Mesenchymal stem cell (in vitro differentiated cells and primary cell): ENCODE data around the gene GPHB5.

Experiments used
- DNase-seq: peaks from one replicate; pipeline ENCODE4 v3.0.0-alpha.2; 2013
- H2AFZ ChIP-seq: one replicate; pipeline ENCODE4 v1.6.1; 2013; ENCODE audit warnings: low read depth, mild to moderate bottlenecking, control low read depth, inconsistent platforms, low read length, moderate library complexity
- H2AK5ac ChIP-seq: 2 replicates; pipeline ENCODE4 v1.6.1; 2013; ENCODE audit warnings: low read length, moderate library complexity, mild to moderate bottlenecking, inconsistent platforms; ENCODE audit not compliant: severe bottlenecking
- H2BK120ac ChIP-seq: one replicate; pipeline ENCODE4 v1.6.1; 2013; ENCODE audit warnings: low read depth, mild to moderate bottlenecking, inconsistent platforms, low read length, moderate library complexity
- H2BK12ac ChIP-seq, 2 experiments: one replicate each; pipeline ENCODE4 v1.6.1; 2013; ENCODE audit warnings: inconsistent platforms in 2 of 2, low read length in 2 of 2, mild to moderate bottlenecking in 2 of 2, moderate library complexity in 2 of 2, control low read depth in 1 of 2
- H2BK15ac ChIP-seq: one replicate; pipeline ENCODE4 v1.6.1; 2013; ENCODE audit warnings: mild to moderate bottlenecking, low read depth, inconsistent platforms; ENCODE audit not compliant: poor library complexity, severe bottlenecking
- H2BK5ac ChIP-seq: 2 replicates; pipeline ENCODE4 v1.6.1; 2013; ENCODE audit warnings: low read depth, mild to moderate bottlenecking, low read length, control low read depth, inconsistent platforms; ENCODE audit not compliant: poor library complexity, severe bottlenecking
- H3K14ac ChIP-seq, 2 experiments: one replicate each; pipeline ENCODE4 v1.6.1; 2013; ENCODE audit warnings: inconsistent platforms in 2 of 2, low read length in 2 of 2, control low read depth in 1 of 2, mild to moderate bottlenecking in 1 of 2, moderate library complexity in 1 of 2
- H3K18ac ChIP-seq, 2 experiments: one replicate each; pipeline ENCODE4 v1.6.1; 2013; ENCODE audit warnings: inconsistent platforms in 2 of 2, low read length in 2 of 2, control low read depth in 1 of 2, low read depth in 1 of 2, mild to moderate bottlenecking in 1 of 2
- H3K23ac ChIP-seq, 2 experiments: one replicate each; pipeline ENCODE4 v1.6.1; 2013; ENCODE audit warnings: inconsistent platforms in 2 of 2, low read length in 2 of 2, mild to moderate bottlenecking in 2 of 2, moderate library complexity in 2 of 2, control low read depth in 1 of 2
- H3K27ac ChIP-seq: 2 replicates; pipeline ENCODE4 v1.5.1; 2013; ENCODE audit warnings: mild to moderate bottlenecking, moderate library complexity, low read length, control low read depth, inconsistent platforms; ENCODE audit not compliant: poor library complexity, severe bottlenecking
- H3K27me3 ChIP-seq, 2 experiments: 2 replicates each; pipeline versions ENCODE4 v1.6.1 to v1.7.0; 2013; ENCODE audit warnings: low read length in 2 of 2, mild to moderate bottlenecking in 2 of 2, moderate library complexity in 2 of 2, control low read depth in 1 of 2, inconsistent platforms in 1 of 2; ENCODE audit not compliant: control insufficient read depth in 1 of 2, insufficient read depth in 1 of 2
- H3K36me3 ChIP-seq, 2 experiments: 2 replicates each; pipeline versions ENCODE4 v1.6.1 to v1.7.0; 2013; ENCODE audit warnings: low read length in 2 of 2, control low read depth in 1 of 2, inconsistent platforms in 1 of 2, low read depth in 1 of 2, mild to moderate bottlenecking in 1 of 2; ENCODE audit not compliant: insufficient read depth in 2 of 2, control insufficient read depth in 1 of 2
- H3K4ac ChIP-seq, 2 experiments: one replicate each; pipeline ENCODE4 v1.6.1; 2013; ENCODE audit warnings: inconsistent platforms in 2 of 2, low read length in 2 of 2, mild to moderate bottlenecking in 2 of 2, moderate library complexity in 2 of 2, control low read depth in 1 of 2, low read depth in 1 of 2
- H3K4me1 ChIP-seq: 2 replicates; pipeline ENCODE4 v1.6.1; 2013; ENCODE audit warnings: low read depth, low read length, control low read depth; ENCODE audit not compliant: control insufficient read depth, insufficient read depth
- H3K4me2 ChIP-seq: 2 replicates; pipeline ENCODE4 v1.6.1; 2013; ENCODE audit warnings: low read length, mild to moderate bottlenecking, inconsistent platforms; ENCODE audit not compliant: poor library complexity, severe bottlenecking
- H3K4me3 ChIP-seq, 2 experiments: 2 replicates each; pipeline versions ENCODE4 v1.5.1 to v1.7.0; 2013; ENCODE audit warnings: low read length in 2 of 2, mild to moderate bottlenecking in 2 of 2, control low read depth in 1 of 2, low read depth in 1 of 2; ENCODE audit not compliant: insufficient read depth in 1 of 2
- H3K79me1 ChIP-seq: replicated peaks from 2 replicates; pipeline ENCODE4 v1.6.1; 2013; ENCODE audit warnings: mild to moderate bottlenecking, control low read depth, low read length, inconsistent platforms; ENCODE audit not compliant: poor library complexity, severe bottlenecking
- H3K9ac ChIP-seq: 2 replicates; pipeline ENCODE4 v1.7.0; 2013; ENCODE audit warnings: mild to moderate bottlenecking, low read length, moderate library complexity
- H3K9me3 ChIP-seq: 2 replicates; pipeline ENCODE4 v1.7.0; 2013; ENCODE audit warnings: mild to moderate bottlenecking, low read length; ENCODE audit not compliant: control insufficient read depth
- H4K8ac ChIP-seq: one replicate; pipeline ENCODE4 v1.6.1; 2013; ENCODE audit warnings: inconsistent platforms, mild to moderate bottlenecking, low read length, moderate library complexity
- H4K91ac ChIP-seq: one replicate; pipeline ENCODE4 v1.6.1; 2013; ENCODE audit warnings: mild to moderate bottlenecking, low read length, inconsistent platforms
- WGBS: methylation state at CpG from one replicate; pipeline ENCODE4 v1.1.7; 2013; ENCODE audit warnings: mixed read lengths; 5-methylcytosine and 5-hydroxymethylcytosine counted together

Gene GPHB5

GRCh38 chr14:63300854-63301253 lies 17.9 kb downstream of the GPHB5 start:
- H2AK5ac ChIP-seq, result no peak overlapping the region
- 86% methylated on average over 2 of the region's 2 CpGs for WGBS
- no peak overlapping the region for H3K23ac ChIP-seq
- no peak for DNase-seq
- H4K91ac ChIP-seq, result no peak overlapping the region
- H4K8ac ChIP-seq, result no peak overlapping the region
- H3K4me3 ChIP-seq, result no peak overlapping the region
- no peaks in the 10 kb centered on the region for H3K36me3 ChIP-seq
- H3K4me2 ChIP-seq, result no peak overlapping the region
- H3K27me3 ChIP-seq, result no peaks in the 10 kb centered on the region
- no peak overlapping the region for H3K9ac ChIP-seq
- no peak overlapping the region for H2BK5ac ChIP-seq
- no peak overlapping the region for H2BK15ac ChIP-seq
- no peaks in the 10 kb centered on the region for H3K79me1 ChIP-seq
- H2AFZ ChIP-seq, result no peak overlapping the region
- no peak overlapping the region for H2BK12ac ChIP-seq
- H3K27ac ChIP-seq, result no peak overlapping the region
- H3K14ac ChIP-seq, result no peak overlapping the region
- no peak overlapping the region for H2BK120ac ChIP-seq
- H3K4me1 ChIP-seq, result no peaks in the 10 kb centered on the region
- H3K4ac ChIP-seq, result no peak overlapping the region
- no peak overlapping the region for H3K18ac ChIP-seq
- no peaks in the 10 kb centered on the region for H3K9me3 ChIP-seq

GRCh38 chr14:63299351-63300110 lies 19.2 kb downstream of the GPHB5 start:
- no peaks in the 10 kb centered on the region for H3K36me3 ChIP-seq

GRCh38 chr14:63297372-63298063 lies 21.2 kb downstream of the GPHB5 start:
- no peak overlapping the region for H3K23ac ChIP-seq
- no peaks in the 10 kb centered on the region for H3K27me3 ChIP-seq
- H3K18ac ChIP-seq, result peak overlapping the region in 1 of 2 experiments; percentile 30
- no peaks in the 10 kb centered on the region for H3K4me1 ChIP-seq
- no peak overlapping the region for H2BK12ac ChIP-seq
- H2BK15ac ChIP-seq, result no peak overlapping the region
- no peak overlapping the region for H4K91ac ChIP-seq
- no peak overlapping the region for H3K4ac ChIP-seq
- H4K8ac ChIP-seq, result no peak overlapping the region
- no peak overlapping the region for H2AFZ ChIP-seq
- H2BK120ac ChIP-seq, result no peak overlapping the region
- H3K4me3 ChIP-seq, result no peak overlapping the region
- H3K14ac ChIP-seq, result no peak overlapping the region
- no peaks in the 10 kb centered on the region for H3K9me3 ChIP-seq
- H3K79me1 ChIP-seq, result no peaks in the 10 kb centered on the region
- H3K27ac ChIP-seq, result no peak overlapping the region
- WGBS, result 75% methylated on average over 2 of the region's 4 CpGs
- H2AK5ac ChIP-seq, result no peak overlapping the region
- H3K4me2 ChIP-seq, result no peak overlapping the region
- H3K36me3 ChIP-seq, result peaks cover 3 to 6% of the 10 kb centered on the region in 2 experiments
- H2BK5ac ChIP-seq, result no peak overlapping the region
- DNase-seq, result no peak
- H3K9ac ChIP-seq, result no peak overlapping the region

More at GRCh38 chr14:63299351-63300110, 19.2 kb downstream of the GPHB5 start:
- Histone ChIP-seq H2BK5ac (no peak overlapping the region), H2BK120ac (no peak overlapping the region), H4K91ac (no peak overlapping the region), H3K27ac (no peak overlapping the region), H3K4me2 (no peak overlapping the region), H3K4me3 (no peak overlapping the region), H3K79me1 (no peaks in the 10 kb centered on the region), H2BK15ac (no peak overlapping the region), H3K27me3 (no peaks in the 10 kb centered on the region), H3K9ac (no peak overlapping the region), H3K4me1 (no peaks in the 10 kb centered on the region), H3K18ac (no peak overlapping the region), H3K14ac (no peak overlapping the region), H2AFZ (no peak overlapping the region), H2AK5ac (no peak overlapping the region), H2BK12ac (no peak overlapping the region), H3K4ac (no peak overlapping the region), H4K8ac (no peak overlapping the region), H3K23ac (no peak overlapping the region), H3K9me3 (no peaks in the 10 kb centered on the region)
- no peak for DNase-seq
- WGBS, result 72% methylated on average over 6 of the region's 6 CpGs

GRCh38 chr14:63296060-63296563 lies 22.6 kb downstream of the GPHB5 start:
- Histone ChIP-seq H2AFZ (no peak overlapping the region), H3K36me3 (peaks cover 5 to 14% of the 10 kb centered on the region in 2 experiments), H4K91ac (no peak overlapping the region), H3K14ac (no peak overlapping the region), H4K8ac (no peak overlapping the region), H3K4me2 (no peak overlapping the region), H3K4me1 (no peaks in the 10 kb centered on the region), H3K79me1 (no peaks in the 10 kb centered on the region), H3K23ac (no peak overlapping the region), H2BK5ac (no peak overlapping the region), H3K27me3 (no peaks in the 10 kb centered on the region), H2BK120ac (no peak overlapping the region), H3K18ac (peak overlapping the region in 1 of 2 experiments; percentile 12), H3K27ac (no peak overlapping the region), H2BK12ac (peak overlapping the region in 1 of 2 experiments; percentile 63), H2AK5ac (no peak overlapping the region), H2BK15ac (no peak overlapping the region), H3K9ac (peak overlapping the region; percentile 42), H3K4ac (no peak overlapping the region), H3K9me3 (no peaks in the 10 kb centered on the region), H3K4me3 (peak overlapping the region in 1 of 2 experiments; percentile 8)
- peak; percentile 36 for DNase-seq
- 96% methylated on average over 6 of the region's 6 CpGs for WGBS
